Fibroblast of skin of abdomen (primary cell): ENCODE results near the gene BIRC5.
A peak's percentile ranks its signal among the peaks of the same experiment; 100 is the strongest.

Experiments
- DNase-seq: peaks from one replicate; pipeline ENCODE4 v3.0.0-alpha.2; 2013

BIRC5 gene

GRCh38 chr17:78257810-78258322 lies 43.8 kb downstream of the BIRC5 start:
- no peak for DNase-seq

- DNase-seq: no peak
Observed at GRCh38 chr17:78258323-78259191, 44.5 kb downstream of the BIRC5 start.

DNA sequence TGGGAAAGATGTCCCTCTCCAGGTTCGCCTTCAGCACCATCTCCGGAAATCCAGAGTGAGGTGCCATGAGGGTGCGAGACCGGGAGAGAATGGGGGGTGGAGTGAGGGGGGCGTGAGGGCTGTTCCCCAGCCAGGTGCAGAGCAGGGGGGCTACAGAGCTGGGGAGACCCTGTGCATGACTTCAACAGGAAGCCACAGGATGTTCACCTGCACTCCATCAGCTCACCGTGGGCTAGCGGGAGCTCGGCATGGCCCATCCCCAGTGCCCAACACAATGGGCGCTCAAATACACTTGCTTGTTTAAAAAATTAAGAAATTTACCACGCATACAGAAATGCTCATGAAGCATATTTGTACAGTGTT lies 45.1 kb downstream of the BIRC5 start:
- no peak for DNase-seq

GRCh38 chr17:78263063-78263735 lies 49.1 kb downstream of the BIRC5 start:
- no peak for DNase-seq

GRCh38 chr17:78263736-78264340 lies 49.8 kb downstream of the BIRC5 start:
- DNase-seq: no peak

DNA sequence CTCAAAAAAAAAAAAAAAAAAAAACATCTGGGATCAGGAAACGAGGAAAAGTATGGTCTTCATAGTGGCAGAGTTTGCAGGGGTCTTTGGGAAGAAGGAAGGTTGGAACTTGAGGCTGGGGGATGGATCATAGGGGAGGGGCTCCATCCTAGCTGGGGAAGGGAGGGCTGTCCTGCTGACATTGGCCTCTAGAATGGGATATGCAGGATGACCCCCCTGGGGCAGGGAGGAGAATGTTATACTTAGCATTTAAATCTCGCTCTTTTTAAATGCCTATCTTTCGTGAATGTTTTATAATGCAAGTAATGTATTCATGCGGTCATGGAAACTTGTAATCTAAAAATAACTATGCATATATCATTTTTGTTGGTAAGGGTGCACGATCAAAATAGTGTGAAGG lies 50.5 kb downstream of the BIRC5 start:
- DNase-seq: no peak

GRCh38 chr17:78265121-78265520 lies 51.1 kb downstream of the BIRC5 start:
- DNase-seq: no peak

- no peak for DNase-seq
Observed at GRCh38 chr17:78266231-78266631, 52.2 kb downstream of the BIRC5 start.

GRCh38 chr17:78266771-78267170 lies 52.7 kb downstream of the BIRC5 start:
- DNase-seq: no peak

- peak; percentile 40 for DNase-seq
Observed at GRCh38 chr17:78267253-78268073, 53.4 kb downstream of the BIRC5 start.

DNA sequence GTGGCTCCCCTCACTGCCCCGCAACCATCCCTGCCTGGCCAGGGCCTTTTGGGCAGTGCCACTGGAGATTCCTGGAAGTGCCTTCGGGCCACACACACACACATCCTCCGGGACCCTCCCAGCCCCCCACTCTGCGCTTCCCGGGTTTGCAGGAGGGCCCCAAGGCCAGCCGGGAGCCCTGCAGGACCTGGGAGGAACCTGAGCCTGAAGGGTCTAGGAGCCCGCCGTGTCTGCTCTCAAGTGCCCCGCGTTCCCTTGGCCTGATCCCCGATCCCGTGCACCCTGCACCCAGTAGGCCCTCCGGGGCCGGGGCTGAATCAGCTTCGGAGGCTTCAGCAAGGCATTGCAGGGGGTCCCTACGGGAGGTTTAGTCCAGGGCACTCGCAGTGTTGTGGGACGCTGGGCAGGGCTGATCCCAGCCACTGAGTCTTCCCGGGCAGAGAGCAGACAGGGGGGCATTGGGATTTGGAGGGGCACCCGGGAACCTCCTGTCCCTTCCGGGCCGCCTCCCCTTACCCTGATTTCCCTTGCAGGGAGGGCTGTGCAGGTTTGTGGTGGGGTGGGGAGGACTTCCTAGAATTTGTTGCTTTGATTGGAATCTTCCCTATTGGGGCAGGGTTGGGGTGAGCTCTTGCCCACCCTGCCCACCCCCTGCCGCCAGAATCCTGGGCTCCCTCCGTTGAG lies 54.3 kb downstream of the BIRC5 start:
- no peak for DNase-seq

DNA sequence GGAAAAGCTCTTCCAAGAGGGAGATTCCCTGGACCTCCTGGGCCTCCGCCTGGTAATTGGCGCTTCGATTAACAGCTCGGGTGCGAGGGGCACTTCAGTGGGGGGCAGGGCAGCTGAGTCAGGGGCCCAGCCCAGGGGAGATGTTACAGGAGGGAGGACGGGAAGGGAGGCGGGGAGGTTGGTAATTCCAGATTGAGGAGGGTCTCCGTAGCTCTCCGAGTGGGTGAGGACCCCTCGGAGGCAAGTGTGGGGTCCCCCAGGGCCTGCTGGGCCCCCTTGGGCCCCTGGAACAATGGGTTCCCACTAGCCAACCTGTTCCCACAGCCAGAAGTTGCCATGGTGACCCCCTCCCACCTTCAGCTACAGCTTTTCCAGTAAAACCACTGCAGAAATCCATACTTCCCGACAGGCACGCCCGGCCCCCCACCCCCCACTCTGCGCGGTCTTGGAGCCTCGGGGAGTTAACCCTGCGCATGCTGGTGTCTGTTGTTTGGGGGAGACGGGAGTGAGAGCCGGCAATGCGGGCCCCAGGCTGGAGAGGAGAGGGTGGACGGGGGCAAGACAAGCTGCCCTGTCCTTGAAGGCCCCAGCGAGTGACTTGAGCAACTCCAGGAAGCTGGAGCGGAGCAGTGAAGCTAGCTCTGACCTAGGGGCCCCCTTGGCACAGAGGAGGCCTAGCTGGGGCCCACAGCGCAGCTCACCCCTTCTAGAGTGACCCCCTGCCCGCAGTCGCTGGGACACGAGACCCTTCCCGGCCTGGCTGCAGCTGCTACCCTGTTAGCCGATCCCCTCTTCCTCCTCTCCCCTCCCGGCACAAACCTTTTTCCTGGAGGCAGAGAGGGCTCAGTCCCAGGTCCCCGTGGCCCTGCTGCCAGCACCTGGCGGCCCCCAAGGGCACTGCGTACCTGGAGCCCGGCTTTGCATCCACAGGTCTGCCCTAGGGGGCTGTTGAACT lies 55.2 kb downstream of the BIRC5 start:
- peak; percentile 87 for DNase-seq

- no peak for DNase-seq
Observed at GRCh38 chr17:78269955-78270381, 55.9 kb downstream of the BIRC5 start.

DNA sequence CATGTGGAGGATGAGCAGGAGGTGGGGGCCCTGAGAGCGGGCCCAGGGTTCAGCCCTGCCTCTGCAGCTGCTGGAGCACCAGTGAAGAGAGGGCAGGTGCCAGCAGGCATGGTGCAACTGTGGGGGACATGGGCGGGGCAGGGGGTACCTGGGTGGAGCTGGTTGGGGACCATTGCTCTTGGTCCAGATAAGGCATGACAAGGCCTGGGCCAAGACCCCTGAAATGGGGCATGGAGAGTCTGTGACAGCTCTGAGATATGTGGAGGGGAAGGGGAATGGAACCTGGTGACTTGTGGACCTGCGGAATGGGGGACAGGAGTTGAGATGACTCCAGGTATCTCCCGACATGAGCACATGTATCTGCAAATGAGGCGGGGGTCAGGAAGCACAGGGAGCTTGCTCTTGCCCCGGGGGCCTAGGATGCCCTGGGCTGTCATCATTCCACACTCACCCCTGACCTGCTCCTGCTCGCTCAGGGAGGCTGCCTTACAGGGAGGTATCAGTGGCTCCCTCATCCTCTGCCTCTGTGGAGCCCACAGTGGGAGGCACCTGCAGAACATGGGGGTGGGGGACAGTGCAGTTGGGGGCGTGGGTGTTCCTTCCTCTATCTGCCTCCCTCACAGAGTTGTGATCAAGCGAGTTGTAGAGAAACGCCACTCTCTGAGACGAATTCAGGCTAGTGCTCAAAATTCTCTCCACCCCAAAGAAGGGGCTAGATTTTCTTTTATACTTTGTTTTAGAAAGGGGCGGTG lies 57.5 kb downstream of the BIRC5 start:
- DNase-seq: no peak

DNA sequence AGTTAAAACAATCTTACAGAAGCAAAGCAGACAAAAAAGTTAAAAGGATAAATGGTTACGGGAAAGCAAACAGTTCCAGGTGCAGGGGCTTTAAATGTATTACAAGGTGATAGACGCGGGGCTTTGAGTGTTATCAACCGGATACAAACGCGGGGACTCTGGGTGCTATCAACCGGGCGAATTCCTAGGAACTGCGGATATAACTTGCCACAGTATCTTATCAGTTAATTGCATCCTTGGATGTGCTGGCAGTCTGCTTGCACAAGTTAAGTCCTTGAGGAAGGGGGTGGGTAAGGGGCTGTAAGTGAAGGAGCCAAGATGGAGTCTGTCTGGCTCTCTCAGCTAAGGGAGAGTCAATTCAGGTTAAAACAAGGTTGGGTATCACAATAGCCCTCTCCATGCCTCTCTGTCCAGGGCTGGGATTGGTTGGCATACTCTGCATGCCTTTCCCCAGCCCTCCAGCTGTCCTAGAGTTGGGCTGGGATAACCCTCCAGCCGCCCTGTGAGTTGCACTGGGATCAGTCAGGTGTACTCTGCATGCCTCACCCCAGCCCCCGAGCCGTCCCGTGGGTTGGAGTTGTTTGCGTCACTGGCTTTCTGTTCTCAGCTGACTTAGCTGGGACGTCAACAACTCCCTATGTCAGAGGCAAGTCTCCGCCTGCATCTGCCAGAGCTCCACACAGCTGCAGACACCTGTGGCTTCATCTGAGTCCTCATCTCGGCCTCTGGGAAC lies 58.3 kb downstream of the BIRC5 start:
- DNase-seq: peak; percentile 27

GRCh38 chr17:78272914-78273258 lies 58.8 kb downstream of the BIRC5 start:
- DNase-seq: no peak

GRCh38 chr17:78273813-78274212 lies 59.8 kb downstream of the BIRC5 start:
- DNase-seq: no peak
